Vagina (tissue), 2 donors: Measurements from ENCODE around the gene DNER.

ENCODE experiments used
- CTCF ChIP-seq, 3 experiments: fragments of 450-650 bp in 2 of 3; fragments of 200-600 bp in 1 of 3; sonication (generic) in 1 of 3; IDR thresholded peaks; one replicate each; pipeline ENCODE4 v1.5.1; 2017 to 2019; ENCODE audit warnings: antibody characterized with exemption in 3 of 3, mild to moderate bottlenecking in 2 of 3, moderate library complexity in 2 of 3
- POLR2A ChIP-seq, 2 donors: fragments of 450-650 bp; IDR thresholded peaks; one replicate each; pipeline ENCODE4 v1.6.1; 2017; ENCODE audit warnings: antibody characterized with exemption in 2 of 2, mild to moderate bottlenecking in 2 of 2, moderate library complexity in 2 of 2

- TF ChIP-seq POLR2A (IDR thresholded peaks at IDR 0.05) (no peak), CTCF (IDR thresholded peaks at IDR 0.05) (no peak)
These were observed 161.3 kb downstream of the DNER start for GRCh38 chr2:229553091-229553490.
